Measurements from ENCODE around the gene TMEM97.

GRCh38 chr17:28370744-28371103 lies 51.7 kb downstream of the TMEM97 start:
- no peak for TF ChIP-seq ZNF549 (tag by site-specific recombination; IDR thresholded peaks at IDR 0.05)
- no peak for TF ChIP-seq ZNF664 (tag by site-specific recombination; IDR thresholded peaks at IDR 0.05)
- no peak for TF ChIP-seq CTCF (tag by site-specific recombination; IDR thresholded peaks at IDR 0.05)
- no peak for TF ChIP-seq ZBTB1 (tag by site-specific recombination; IDR thresholded peaks at IDR 0.05)
- TF ChIP-seq ZBTB7A (tag by site-specific recombination; IDR thresholded peaks at IDR 0.05; ENCODE audit: low read depth) = no peak
- no peak for TF ChIP-seq ZNF391 (tag by site-specific recombination; IDR thresholded peaks at IDR 0.05; ENCODE audit: borderline replicate concordance, low read depth)
- TF ChIP-seq ZNF561 (tag by site-specific recombination; IDR thresholded peaks at IDR 0.05; ENCODE audit: borderline replicate concordance) = no peak
- no peak for TF ChIP-seq ZNF24 (tag by site-specific recombination; IDR thresholded peaks at IDR 0.05)
- no peak for TF ChIP-seq ZBTB44 (tag by site-specific recombination; IDR thresholded peaks at IDR 0.05)
- TF ChIP-seq, protein P1, sequence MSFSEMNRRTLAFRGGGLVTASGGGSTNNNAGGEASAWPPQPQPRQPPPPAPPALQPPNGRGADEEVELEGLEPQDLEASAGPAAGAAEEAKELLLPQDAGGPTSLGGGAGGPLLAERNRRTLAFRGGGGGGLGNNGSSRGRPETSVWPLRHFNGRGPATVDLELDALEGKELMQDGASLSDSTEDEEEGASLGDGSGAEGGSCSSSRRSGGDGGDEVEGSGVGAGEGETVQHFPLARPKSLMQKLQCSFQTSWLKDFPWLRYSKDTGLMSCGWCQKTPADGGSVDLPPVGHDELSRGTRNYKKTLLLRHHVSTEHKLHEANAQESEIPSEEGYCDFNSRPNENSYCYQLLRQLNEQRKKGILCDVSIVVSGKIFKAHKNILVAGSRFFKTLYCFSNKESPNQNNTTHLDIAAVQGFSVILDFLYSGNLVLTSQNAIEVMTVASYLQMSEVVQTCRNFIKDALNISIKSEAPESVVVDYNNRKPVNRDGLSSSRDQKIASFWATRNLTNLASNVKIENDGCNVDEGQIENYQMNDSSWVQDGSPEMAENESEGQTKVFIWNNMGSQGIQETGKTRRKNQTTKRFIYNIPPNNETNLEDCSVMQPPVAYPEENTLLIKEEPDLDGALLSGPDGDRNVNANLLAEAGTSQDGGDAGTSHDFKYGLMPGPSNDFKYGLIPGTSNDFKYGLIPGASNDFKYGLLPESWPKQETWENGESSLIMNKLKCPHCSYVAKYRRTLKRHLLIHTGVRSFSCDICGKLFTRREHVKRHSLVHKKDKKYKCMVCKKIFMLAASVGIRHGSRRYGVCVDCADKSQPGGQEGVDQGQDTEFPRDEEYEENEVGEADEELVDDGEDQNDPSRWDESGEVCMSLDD (tag by site-specific recombination; IDR thresholded peaks at IDR 0.05) = no peak
- no peak for TF ChIP-seq ZNF639 (tag by site-specific recombination; IDR thresholded peaks at IDR 0.05)
